Stimulated activated CD8-positive, alpha-beta memory T cell treated with anti-CD3 and anti-CD28 coated beads, Interleukin-15, amount 100 ng/mL, for 4 hours (primary cell): ENCODE measurements around the gene DCUN1D2.

Experiments
- DNase-seq, 2 donors: peaks; one replicate each; pipeline ENCODE4 v3.0.0-alpha.2; 2020; ENCODE audit warnings: low read depth in 2 of 2

Gene DCUN1D2

GRCh38 chr13:113519556-113519955, 29.0 kb upstream of the DCUN1D2 start:
- DNase-seq: no peak

- no peak for DNase-seq
These were observed 27.7 kb upstream of the DCUN1D2 start for GRCh38 chr13:113518076-113518803.

GRCh38 chr13:113514847-113515246, 24.3 kb upstream of the DCUN1D2 start:
- no peak for DNase-seq

GRCh38 chr13:113513761-113514160, 23.2 kb upstream of the DCUN1D2 start:
- no peak for DNase-seq

GRCh38 chr13:113511361-113511760, 20.9 kb upstream of the DCUN1D2 start:
- no peak for DNase-seq

GRCh38 chr13:113510871-113511270, 20.4 kb upstream of the DCUN1D2 start:
- no peak for DNase-seq

- DNase-seq: no peak
These were observed 19.5 kb upstream of the DCUN1D2 start for GRCh38 chr13:113509989-113510388.

GRCh38 chr13:113508521-113509254, 18.2 kb upstream of the DCUN1D2 start:
- no peak for DNase-seq

- DNase-seq: no peak
These were observed 17.2 kb upstream of the DCUN1D2 start for GRCh38 chr13:113507505-113508345.

GRCh38 chr13:113506871-113507388, 16.4 kb upstream of the DCUN1D2 start:
- DNase-seq: no peak

GRCh38 chr13:113506025-113506685, 15.6 kb upstream of the DCUN1D2 start:
- DNase-seq: no peak

- no peak for DNase-seq
These were observed 12.2 kb upstream of the DCUN1D2 start for GRCh38 chr13:113502686-113503085.

- DNase-seq: no peak
These were observed 10.2 kb upstream of the DCUN1D2 start for GRCh38 chr13:113500530-113501265.

- DNase-seq: no peak
These were observed 9.4 kb upstream of the DCUN1D2 start for GRCh38 chr13:113499936-113500335.

GRCh38 chr13:113498905-113499304, 8.4 kb upstream of the DCUN1D2 start:
- no peak for DNase-seq

- DNase-seq: no peak
These were observed 6.7 kb upstream of the DCUN1D2 start for GRCh38 chr13:113497217-113497616.

GRCh38 chr13:113495494-113496210, 5.1 kb upstream of the DCUN1D2 start:
- DNase-seq: no peak

- DNase-seq: no peak
These were observed 2.9 kb upstream of the DCUN1D2 start for GRCh38 chr13:113493315-113493951.

GRCh38 chr13:113491982-113492381, 1.5 kb upstream of the DCUN1D2 start:
- no peak for DNase-seq

GRCh38 chr13:113491418-113491883, 940 bp upstream of the DCUN1D2 start:
- DNase-seq: no peak
